OCI-LY7 (cell line): ENCODE data around the gene RIN3. TPM values are rescaled to one million over a fixed set of nuclear protein-coding genes. Genes with fewer than 3 reads are reported as not detected.

ENCODE experiments used
- BruUV-seq: library from RNA; stranded (reverse); fragments of 400-500 nt; replicated peaks from 2 replicates; lab custom pipeline; 2021; lab: Mats Ljungman, UMichigan
- CTCF ChIA-PET: fragments of 300-600 bp; sonication (Branson Sonifier 250); formaldehyde crosslinking; loops from one replicate; lab custom pipeline; 2022; ENCODE audit warnings: antibody characterized with exemption; ENCODE audit not compliant: unreplicated experiment; lab: Charles Lee
- POLR2A ChIA-PET: fragments of 300-600 bp; sonication (Branson Sonifier 250); formaldehyde crosslinking; loops from one replicate; lab custom pipeline; 2022; ENCODE audit warnings: antibody characterized with exemption; lab: Charles Lee
- DNase-seq: peaks from one replicate; pipeline ENCODE4 v3.0.0-alpha.2; 2015; ENCODE audit warnings: low spot score
- H2AFZ ChIP-seq: fragments of 200-600 bp; sonication (generic), shearing (Covaris generic); 2 replicates; pipeline ENCODE4 v1.6.1; 2014; ENCODE audit warnings: mild to moderate bottlenecking, antibody characterized with exemption, low read length, moderate library complexity
- H3K27ac ChIP-seq: fragments of 200-600 bp; sonication (generic); 2 replicates; pipeline ENCODE4 v1.5.1; 2014; ENCODE audit warnings: mixed run types, low read depth, mild to moderate bottlenecking, moderate library complexity, low read length, inconsistent platforms; ENCODE audit not compliant: poor library complexity, severe bottlenecking
- H3K36me3 ChIP-seq: fragments of 200-600 bp; sonication (generic); 2 replicates; pipeline ENCODE4 v1.6.1; 2014; ENCODE audit warnings: mild to moderate bottlenecking, antibody characterized with exemption, low read length, moderate library complexity, mixed read lengths; ENCODE audit not compliant: insufficient read depth
- H3K4me1 ChIP-seq: fragments of 200-600 bp; sonication (generic); 2 replicates; pipeline ENCODE4 v1.5.1; 2014; ENCODE audit warnings: mild to moderate bottlenecking, low read length; ENCODE audit not compliant: insufficient read depth, poor library complexity, severe bottlenecking
- H3K4me2 ChIP-seq: fragments of 200-600 bp; sonication (generic); 2 replicates; pipeline ENCODE4 v1.6.1; 2014; ENCODE audit warnings: mild to moderate bottlenecking, low read length
- H3K4me3 ChIP-seq: fragments of 200-600 bp; sonication (generic); 2 replicates; pipeline ENCODE4 v1.5.1; 2014; ENCODE audit warnings: mild to moderate bottlenecking, low read depth, low read length; ENCODE audit not compliant: poor library complexity, severe bottlenecking
- H3K79me2 ChIP-seq: fragments of 200-600 bp; sonication (generic); 2 replicates; pipeline ENCODE4 v1.6.1; 2016; ENCODE audit warnings: low read depth, mild to moderate bottlenecking, low read length, moderate library complexity, mixed read lengths; ENCODE audit not compliant: insufficient read depth
- H3K9me2 ChIP-seq: fragments of 200-600 bp; sonication (generic); 2 replicates; pipeline ENCODE4 v1.6.1; 2016; ENCODE audit warnings: mild to moderate bottlenecking, low read length, mixed read lengths; ENCODE audit not compliant: insufficient read depth
- H3K9me3 ChIP-seq: fragments of 200-600 bp; sonication (generic); 2 replicates; pipeline ENCODE4 v1.6.1; 2014; ENCODE audit warnings: mild to moderate bottlenecking, mixed run types, low read length, mixed read lengths
- H4K20me1 ChIP-seq: fragments of 200-600 bp; sonication (generic); 2 replicates; pipeline ENCODE4 v1.6.1; 2014; ENCODE audit warnings: mild to moderate bottlenecking, antibody characterized with exemption, low read length, moderate library complexity, mixed read lengths; ENCODE audit not compliant: insufficient read depth
- CTCF ChIP-seq: fragments of 200-600 bp; sonication (generic); conservative IDR thresholded peaks from 2 replicates; pipeline ENCODE4 v1.5.1; 2014; ENCODE audit warnings: mild to moderate bottlenecking, antibody characterized with exemption, low read length, moderate library complexity, mixed read lengths
- EZH2phosphoT487 ChIP-seq: fragments of 200-600 bp; sonication (generic); IDR thresholded peaks from 2 replicates; pipeline ENCODE4 v1.6.1; 2018; ENCODE audit warnings: low read depth, borderline replicate concordance, mild to moderate bottlenecking, mixed run types, antibody characterized with exemption, low read length, moderate library complexity, mixed read lengths
- intact Hi-C: fragments of 100-400 bp; cut with micrococcal nuclease; formaldehyde crosslinking; loops from one replicate; pipeline ENCODE4 v1.10.0; 2022; ENCODE audit not compliant: unreplicated experiment
- total RNA-seq, 2 experiments: library from RNA; depleted of rRNA in 1 of 2; stranded (reverse); fragments of >200 nt in 1 of 2; shearing (Covaris generic) in 1 of 2; gene quantifications; 2 replicates each; pipeline ENCODE4 v1.2.3, GENCODE V29; 2014 to 2022

Gene RIN3
- total RNA-seq, 2 experiments from 2014 or later, result not detected

- Histone ChIP-seq H2AFZ (no peak overlapping the region), H3K4me3 (no peak overlapping the region), H3K36me3 (no peaks in the 10 kb centered on the region), H3K27ac (no peak overlapping the region), H3K4me1 (no peaks in the 10 kb centered on the region), H3K79me2 (no peaks in the 10 kb centered on the region), H3K4me2 (no peak overlapping the region), H3K9me2 (no peaks in the 10 kb centered on the region), H3K9me3 (0 out of 2 replicates have a peak, but pooled peaks cover 4% of the 10 kb centered on the region), H4K20me1 (no peaks in the 10 kb centered on the region)
- BruUV-seq, result no TSS peak
- DNase-seq, result no peak
- ChIA-PET CTCF (no interaction called here), POLR2A (no interaction called here)
- intact Hi-C loops, result no loop called here
- TF ChIP-seq CTCF (no peak), EZH2phosphoT487 (no peak)
Measured at GRCh38 chr14:92622311-92622710, 108.7 kb downstream of the RIN3 start.

DNA sequence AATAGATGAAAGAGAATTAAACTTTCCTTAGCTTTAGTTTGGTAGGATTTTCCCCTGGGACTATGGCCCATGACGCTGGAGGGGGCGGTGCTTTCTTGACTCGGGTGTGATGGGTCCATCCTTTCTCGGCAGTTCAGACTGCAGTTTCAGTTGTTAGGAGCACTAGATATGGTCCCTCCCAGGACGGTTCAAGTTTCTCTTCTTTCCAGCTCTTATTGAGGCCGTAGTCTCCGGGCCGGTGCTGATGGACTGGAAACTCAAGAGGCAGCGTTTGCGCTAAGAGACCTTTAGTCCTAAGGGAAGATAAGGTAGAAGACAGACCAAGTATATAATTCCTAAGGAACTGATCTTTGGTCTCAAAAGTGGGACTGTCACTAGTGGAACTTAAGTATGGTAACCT is 111.2 kb downstream of the RIN3 start:
- DNase-seq, result no peak
- Histone ChIP-seq H3K9me3 (0 out of 2 replicates have a peak, but pooled peaks cover 4% of the 10 kb centered on the region), H3K4me1 (no peaks in the 10 kb centered on the region), H2AFZ (no peak overlapping the region), H4K20me1 (no peaks in the 10 kb centered on the region), H3K4me2 (no peak overlapping the region), H3K9me2 (no peaks in the 10 kb centered on the region), H3K36me3 (no peaks in the 10 kb centered on the region), H3K27ac (no peak overlapping the region), H3K4me3 (no peak overlapping the region), H3K79me2 (no peaks in the 10 kb centered on the region)
- intact Hi-C loops, result no loop called here
- POLR2A ChIA-PET, result no interaction called here
- CTCF ChIA-PET, result no interaction called here
- TF ChIP-seq EZH2phosphoT487, result no peak
- no peak for TF ChIP-seq CTCF
- BruUV-seq, result no TSS peak

DNA sequence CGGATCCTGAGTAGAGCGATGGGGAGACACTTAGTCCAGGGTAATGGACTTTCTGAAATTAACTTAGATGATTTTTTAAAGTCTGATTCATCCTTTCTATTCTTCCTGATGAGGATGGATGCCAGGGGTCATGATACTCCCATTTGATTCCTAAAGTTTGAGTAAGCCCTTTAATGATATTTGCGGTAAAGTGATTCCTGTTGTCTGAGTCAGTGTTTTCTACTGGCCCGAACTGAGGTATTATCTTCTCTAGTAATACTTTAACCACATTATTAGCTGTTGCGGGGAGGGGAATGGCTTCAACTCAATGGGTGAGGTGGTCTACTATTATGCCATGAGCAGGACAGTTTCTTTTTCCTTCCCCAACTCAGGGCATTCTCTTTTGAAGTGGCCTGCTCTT is 111.6 kb downstream of the RIN3 start:
- no peaks in the 10 kb centered on the region for H3K36me3 ChIP-seq
- no peak for DNase-seq
- POLR2A ChIA-PET, result no interaction called here
- H3K4me3 ChIP-seq, result no peak overlapping the region
- 0 out of 2 replicates have a peak, but pooled peaks cover 4% of the 10 kb centered on the region for H3K9me3 ChIP-seq
- no peaks in the 10 kb centered on the region for H3K79me2 ChIP-seq
- H2AFZ ChIP-seq, result no peak overlapping the region
- H3K9me2 ChIP-seq, result no peaks in the 10 kb centered on the region
- no peaks in the 10 kb centered on the region for H3K4me1 ChIP-seq
- TF ChIP-seq EZH2phosphoT487 (no peak), CTCF (no peak)
- H3K27ac ChIP-seq, result no peak overlapping the region
- no peaks in the 10 kb centered on the region for H4K20me1 ChIP-seq
- no TSS peak for BruUV-seq
- intact Hi-C loops, result no loop called here
- no peak overlapping the region for H3K4me2 ChIP-seq
- CTCF ChIA-PET, result no interaction called here
